K562 (cell line): ENCODE data around the gene RAB3GAP2.

ENCODE experiments used
- GABPA ChIP-seq: fragments of 200-800 bp; sonication (Bioruptor generic); conservative IDR thresholded peaks from 2 replicates; pipeline ENCODE4 v1.6.1; 2016; ENCODE audit warnings: low read depth, missing genetic modification characterization, missing compliant biosample characterization
- PCBP1 ChIP-seq: fragments of 200-400 bp; formaldehyde crosslinking; IDR thresholded peaks from 2 replicates; pipeline ENCODE4 v1.6.1; 2018; ENCODE audit warnings: mild to moderate bottlenecking, low read depth, low read length; ENCODE audit not compliant: poor library complexity, severe bottlenecking
- TCF7 ChIP-seq: sonication (generic); IDR thresholded peaks from 2 replicates; pipeline ENCODE4 v1.6.1; 2016; ENCODE audit warnings: antibody characterized with exemption, borderline replicate concordance
- THRAP3 ChIP-seq: fragments of 450-650 bp; IDR thresholded peaks from 2 replicates; pipeline ENCODE4 v1.6.1; 2016; ENCODE audit warnings: mild to moderate bottlenecking, inconsistent platforms, borderline replicate concordance
- ZNF232 ChIP-seq: sonication (generic); formaldehyde crosslinking; IDR thresholded peaks from 2 replicates; pipeline ENCODE4 v1.8.0; 2022; ENCODE audit warnings: mild to moderate bottlenecking, missing genetic modification reagents
- TF ChIP-seq, protein P1 (sequence below): sonication (generic); formaldehyde crosslinking; IDR thresholded peaks from 2 replicates; pipeline ENCODE4 v1.4.0; 2020; ENCODE audit warnings: mild to moderate bottlenecking, missing genetic modification reagents
- TF ChIP-seq, protein P2 (sequence below): sonication (generic); formaldehyde crosslinking; IDR thresholded peaks from 2 replicates; pipeline ENCODE4 v1.8.1; 2023; ENCODE audit warnings: mild to moderate bottlenecking, missing genetic modification reagents, moderate library complexity
- TF ChIP-seq, protein P3 (sequence below), 3 experiments: IDR thresholded peaks in 2 of 3; conservative IDR thresholded peaks in 1 of 3; 2 replicates each; pipeline ENCODE4 v1.5.1; 2011 to 2012; ENCODE audit warnings: low read length in 3 of 3, mild to moderate bottlenecking in 3 of 3, control low read depth in 2 of 3, improper control_type of control experiment in 1 of 3, inconsistent platforms in 1 of 3, low read depth in 1 of 3, mixed read lengths in 1 of 3, moderate library complexity in 1 of 3; ENCODE audit not compliant: insufficient read depth in 2 of 3
- TF ChIP-seq, protein P4 (sequence below): sonication (generic); formaldehyde crosslinking; IDR thresholded peaks from 2 replicates; pipeline ENCODE4 v1.8.1; 2023; ENCODE audit warnings: missing genetic modification reagents, mild to moderate bottlenecking, borderline replicate concordance
- TF ChIP-seq, protein P5 (sequence below): sonication (generic); formaldehyde crosslinking; IDR thresholded peaks from 2 replicates; pipeline ENCODE4 v1.9.0; 2022; ENCODE audit warnings: mild to moderate bottlenecking, missing genetic modification reagents

DNA sequence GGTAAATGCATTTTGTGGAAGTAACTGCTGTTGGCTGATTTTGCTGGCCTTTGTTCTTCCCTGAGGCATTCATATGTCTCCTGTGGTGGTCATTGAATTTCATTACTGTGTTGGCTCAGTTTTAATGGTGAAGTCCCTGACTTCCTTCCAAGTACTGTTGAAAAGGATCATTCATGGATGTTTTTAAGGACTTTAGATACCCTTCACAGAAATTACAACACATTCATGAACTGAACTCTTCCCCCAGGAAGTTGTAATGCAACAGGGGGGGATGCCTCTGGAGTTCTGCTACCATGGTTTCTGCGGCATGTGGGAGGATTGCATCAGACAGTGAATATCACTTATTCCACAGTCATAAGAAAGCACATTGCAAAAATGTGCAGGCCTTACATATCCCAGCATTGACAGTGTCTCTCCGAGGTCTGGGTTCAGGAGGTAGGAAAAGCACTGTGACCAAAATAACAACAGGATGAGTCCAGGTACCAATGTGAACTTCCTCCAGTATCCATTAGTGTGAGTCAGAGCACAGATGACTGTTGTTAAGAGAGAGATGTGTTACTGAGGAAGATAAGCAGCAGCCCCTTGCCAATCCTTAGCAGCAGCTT lies 2.1 kb upstream of the RAB3GAP2 start:
- TF ChIP-seq, protein P1, sequence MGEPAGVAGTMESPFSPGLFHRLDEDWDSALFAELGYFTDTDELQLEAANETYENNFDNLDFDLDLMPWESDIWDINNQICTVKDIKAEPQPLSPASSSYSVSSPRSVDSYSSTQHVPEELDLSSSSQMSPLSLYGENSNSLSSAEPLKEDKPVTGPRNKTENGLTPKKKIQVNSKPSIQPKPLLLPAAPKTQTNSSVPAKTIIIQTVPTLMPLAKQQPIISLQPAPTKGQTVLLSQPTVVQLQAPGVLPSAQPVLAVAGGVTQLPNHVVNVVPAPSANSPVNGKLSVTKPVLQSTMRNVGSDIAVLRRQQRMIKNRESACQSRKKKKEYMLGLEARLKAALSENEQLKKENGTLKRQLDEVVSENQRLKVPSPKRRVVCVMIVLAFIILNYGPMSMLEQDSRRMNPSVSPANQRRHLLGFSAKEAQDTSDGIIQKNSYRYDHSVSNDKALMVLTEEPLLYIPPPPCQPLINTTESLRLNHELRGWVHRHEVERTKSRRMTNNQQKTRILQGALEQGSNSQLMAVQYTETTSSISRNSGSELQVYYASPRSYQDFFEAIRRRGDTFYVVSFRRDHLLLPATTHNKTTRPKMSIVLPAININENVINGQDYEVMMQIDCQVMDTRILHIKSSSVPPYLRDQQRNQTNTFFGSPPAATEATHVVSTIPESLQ (CRISPR knock-in tag) = no peak
- TF ChIP-seq, protein P2, sequence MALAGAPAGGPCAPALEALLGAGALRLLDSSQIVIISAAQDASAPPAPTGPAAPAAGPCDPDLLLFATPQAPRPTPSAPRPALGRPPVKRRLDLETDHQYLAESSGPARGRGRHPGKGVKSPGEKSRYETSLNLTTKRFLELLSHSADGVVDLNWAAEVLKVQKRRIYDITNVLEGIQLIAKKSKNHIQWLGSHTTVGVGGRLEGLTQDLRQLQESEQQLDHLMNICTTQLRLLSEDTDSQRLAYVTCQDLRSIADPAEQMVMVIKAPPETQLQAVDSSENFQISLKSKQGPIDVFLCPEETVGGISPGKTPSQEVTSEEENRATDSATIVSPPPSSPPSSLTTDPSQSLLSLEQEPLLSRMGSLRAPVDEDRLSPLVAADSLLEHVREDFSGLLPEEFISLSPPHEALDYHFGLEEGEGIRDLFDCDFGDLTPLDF = no peak
- TF ChIP-seq ZNF232 (CRISPR knock-in tag) = no peak
- no peak for TF ChIP-seq THRAP3
- peak; percentile 70 for TF ChIP-seq GABPA (tag)
- no peak for TF ChIP-seq PCBP1
- TF ChIP-seq, protein P3, sequence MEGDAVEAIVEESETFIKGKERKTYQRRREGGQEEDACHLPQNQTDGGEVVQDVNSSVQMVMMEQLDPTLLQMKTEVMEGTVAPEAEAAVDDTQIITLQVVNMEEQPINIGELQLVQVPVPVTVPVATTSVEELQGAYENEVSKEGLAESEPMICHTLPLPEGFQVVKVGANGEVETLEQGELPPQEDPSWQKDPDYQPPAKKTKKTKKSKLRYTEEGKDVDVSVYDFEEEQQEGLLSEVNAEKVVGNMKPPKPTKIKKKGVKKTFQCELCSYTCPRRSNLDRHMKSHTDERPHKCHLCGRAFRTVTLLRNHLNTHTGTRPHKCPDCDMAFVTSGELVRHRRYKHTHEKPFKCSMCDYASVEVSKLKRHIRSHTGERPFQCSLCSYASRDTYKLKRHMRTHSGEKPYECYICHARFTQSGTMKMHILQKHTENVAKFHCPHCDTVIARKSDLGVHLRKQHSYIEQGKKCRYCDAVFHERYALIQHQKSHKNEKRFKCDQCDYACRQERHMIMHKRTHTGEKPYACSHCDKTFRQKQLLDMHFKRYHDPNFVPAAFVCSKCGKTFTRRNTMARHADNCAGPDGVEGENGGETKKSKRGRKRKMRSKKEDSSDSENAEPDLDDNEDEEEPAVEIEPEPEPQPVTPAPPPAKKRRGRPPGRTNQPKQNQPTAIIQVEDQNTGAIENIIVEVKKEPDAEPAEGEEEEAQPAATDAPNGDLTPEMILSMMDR (IDR thresholded peaks at IDR 0.05 in 2 of 3, conservative IDR thresholded peaks at IDR 0.05 in 1 of 3; ENCODE audit: insufficient read depth in 2 of 3, low read depth in 1 of 3, low read length in 3 of 3) = no peak
- TF ChIP-seq, protein P4, sequence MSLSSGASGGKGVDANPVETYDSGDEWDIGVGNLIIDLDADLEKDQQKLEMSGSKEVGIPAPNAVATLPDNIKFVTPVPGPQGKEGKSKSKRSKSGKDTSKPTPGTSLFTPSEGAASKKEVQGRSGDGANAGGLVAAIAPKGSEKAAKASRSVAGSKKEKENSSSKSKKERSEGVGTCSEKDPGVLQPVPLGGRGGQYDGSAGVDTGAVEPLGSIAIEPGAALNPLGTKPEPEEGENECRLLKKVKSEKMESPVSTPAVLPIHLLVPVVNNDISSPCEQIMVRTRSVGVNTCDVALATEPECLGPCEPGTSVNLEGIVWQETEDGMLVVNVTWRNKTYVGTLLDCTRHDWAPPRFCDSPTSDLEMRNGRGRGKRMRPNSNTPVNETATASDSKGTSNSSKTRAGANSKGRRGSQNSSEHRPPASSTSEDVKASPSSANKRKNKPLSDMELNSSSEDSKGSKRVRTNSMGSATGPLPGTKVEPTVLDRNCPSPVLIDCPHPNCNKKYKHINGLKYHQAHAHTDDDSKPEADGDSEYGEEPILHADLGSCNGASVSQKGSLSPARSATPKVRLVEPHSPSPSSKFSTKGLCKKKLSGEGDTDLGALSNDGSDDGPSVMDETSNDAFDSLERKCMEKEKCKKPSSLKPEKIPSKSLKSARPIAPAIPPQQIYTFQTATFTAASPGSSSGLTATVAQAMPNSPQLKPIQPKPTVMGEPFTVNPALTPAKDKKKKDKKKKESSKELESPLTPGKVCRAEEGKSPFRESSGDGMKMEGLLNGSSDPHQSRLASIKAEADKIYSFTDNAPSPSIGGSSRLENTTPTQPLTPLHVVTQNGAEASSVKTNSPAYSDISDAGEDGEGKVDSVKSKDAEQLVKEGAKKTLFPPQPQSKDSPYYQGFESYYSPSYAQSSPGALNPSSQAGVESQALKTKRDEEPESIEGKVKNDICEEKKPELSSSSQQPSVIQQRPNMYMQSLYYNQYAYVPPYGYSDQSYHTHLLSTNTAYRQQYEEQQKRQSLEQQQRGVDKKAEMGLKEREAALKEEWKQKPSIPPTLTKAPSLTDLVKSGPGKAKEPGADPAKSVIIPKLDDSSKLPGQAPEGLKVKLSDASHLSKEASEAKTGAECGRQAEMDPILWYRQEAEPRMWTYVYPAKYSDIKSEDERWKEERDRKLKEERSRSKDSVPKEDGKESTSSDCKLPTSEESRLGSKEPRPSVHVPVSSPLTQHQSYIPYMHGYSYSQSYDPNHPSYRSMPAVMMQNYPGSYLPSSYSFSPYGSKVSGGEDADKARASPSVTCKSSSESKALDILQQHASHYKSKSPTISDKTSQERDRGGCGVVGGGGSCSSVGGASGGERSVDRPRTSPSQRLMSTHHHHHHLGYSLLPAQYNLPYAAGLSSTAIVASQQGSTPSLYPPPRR = no peak
- TF ChIP-seq, protein P5, sequence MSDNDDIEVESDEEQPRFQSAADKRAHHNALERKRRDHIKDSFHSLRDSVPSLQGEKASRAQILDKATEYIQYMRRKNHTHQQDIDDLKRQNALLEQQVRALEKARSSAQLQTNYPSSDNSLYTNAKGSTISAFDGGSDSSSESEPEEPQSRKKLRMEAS (CRISPR knock-in tag) = no peak
- TF ChIP-seq TCF7 = no peak
